HG03457 (cell line): ENCODE measurements around the gene RUFY2.
"Not testable (repeated sequence)": the region's sequence is repeated elsewhere in the genome, so short reads cannot be mapped to it uniquely, and the experiment has no call there.

Experiments used
- ATAC-seq: cut with Tn5 transposase; IDR thresholded peaks from one replicate; pipeline ENCODE4 v1.9.1; 2021; ENCODE audit warnings: moderate number of reproducible peaks; ENCODE audit not compliant: unreplicated experiment

RUFY2 gene

DNA sequence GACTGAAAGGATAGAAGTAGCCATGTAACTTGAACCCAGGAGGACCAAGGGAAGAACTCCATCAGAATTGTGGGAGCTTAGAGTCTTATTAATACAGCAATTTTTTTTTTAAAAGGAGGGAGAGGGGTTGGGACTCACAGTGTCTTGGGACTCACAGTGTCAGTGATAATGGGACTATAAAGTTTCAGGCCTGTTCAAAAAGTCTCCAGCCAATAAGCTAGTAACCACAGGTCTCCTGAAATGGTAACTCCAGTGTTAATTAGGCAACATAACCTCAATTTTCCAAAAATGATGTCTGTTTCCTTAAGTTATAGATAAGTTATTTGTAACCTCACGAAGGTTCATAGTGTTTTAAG, 77.6 kb downstream of the RUFY2 start:
- no peak for ATAC-seq

DNA sequence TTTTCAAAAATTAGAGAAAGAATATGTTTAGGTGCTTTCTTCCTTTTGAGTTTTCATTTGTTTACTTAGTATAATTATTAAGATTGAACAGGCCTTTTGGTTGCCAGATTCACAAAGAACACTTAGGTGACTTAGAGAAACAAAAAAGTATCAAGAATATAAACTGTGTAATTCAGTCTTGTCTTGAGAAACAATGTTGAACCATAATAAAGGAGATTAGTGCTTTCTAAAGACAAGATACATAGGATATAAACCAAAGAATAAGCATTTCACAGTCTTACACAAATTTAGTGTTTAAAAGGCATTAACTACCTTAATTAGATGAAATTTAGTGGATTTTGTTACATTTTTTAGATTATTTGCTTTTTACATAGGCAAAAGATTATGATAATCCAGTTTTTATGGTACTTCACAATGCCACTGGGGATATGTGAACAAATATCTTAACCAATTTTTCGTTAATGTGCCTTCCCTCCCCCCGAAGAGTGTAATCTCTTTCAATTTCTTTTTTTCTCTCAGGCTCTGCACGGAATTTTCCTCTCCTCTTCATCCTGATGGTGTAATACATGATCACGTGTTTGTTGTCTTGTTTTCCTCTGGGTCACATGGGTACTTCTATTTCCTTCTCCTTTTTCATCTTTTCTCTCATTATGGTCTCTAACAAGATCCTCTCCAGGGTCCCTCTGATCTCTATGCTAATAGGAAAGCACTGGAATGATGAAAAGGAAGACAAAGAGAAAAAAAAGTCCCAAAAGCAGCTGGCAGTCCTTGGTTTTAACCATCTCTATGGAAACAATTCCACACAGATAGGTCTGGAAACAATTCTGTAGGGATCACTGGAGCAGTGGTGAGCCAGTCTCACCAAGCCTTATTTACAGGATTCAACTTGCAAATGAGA, 78.9 kb downstream of the RUFY2 start:
- no peak for ATAC-seq

- ATAC-seq: not testable (repeated sequence)
Observed at GRCh38 chr10:68324396-68324795, 82.7 kb downstream of the RUFY2 start.

DNA sequence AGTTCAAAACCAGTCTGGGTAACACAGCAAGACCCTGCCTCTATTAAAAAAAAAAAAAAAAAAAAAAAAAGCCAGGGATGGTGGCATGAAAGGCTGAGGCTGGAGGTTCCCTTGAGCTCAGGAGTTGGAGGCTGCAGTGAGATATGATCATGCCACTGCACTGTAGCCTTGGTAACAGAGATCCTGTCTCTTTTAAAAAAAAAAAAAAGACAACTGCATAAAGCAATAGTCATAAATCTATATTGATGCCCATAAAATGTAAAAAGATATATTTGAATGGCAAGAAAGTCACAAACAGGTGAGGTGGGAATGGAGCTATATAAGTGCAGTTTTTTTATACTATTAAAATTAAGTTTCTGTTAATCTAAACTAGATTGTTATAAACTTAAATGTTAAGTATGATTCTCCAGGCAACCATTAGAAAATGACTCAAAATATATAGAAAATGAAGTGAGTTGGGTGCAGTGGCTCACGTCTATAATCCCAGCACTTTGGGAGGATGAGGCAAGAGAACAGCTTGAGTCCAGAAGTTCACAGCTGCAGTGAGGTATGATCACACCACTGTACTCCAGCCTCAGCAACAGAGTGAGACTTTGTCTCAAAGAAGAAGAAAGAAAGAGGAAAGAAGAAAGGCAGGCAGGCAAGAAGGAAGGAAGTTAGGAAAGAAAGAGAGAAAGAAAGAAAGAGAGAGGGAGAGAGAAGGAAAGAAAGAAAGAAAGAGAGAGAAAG, 88.6 kb downstream of the RUFY2 start:
- no peak for ATAC-seq

DNA sequence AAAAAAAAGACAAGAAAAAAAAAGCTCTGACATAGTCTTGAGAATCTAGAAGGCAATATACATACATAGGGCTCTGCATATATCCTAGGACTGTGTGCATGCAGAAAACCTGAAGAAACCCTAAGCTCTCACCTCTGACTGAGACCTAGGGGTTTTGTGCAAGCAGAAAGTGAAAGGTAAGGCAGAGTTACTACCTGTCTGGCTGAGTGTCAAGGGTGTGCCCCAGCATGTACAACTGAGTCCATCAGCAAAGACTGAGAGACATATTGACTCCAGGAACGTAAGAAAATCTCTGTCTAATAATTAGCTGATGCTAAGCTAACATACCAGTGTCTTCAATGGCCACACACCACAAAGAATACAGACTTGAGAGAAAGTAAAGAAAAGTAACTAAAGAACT, 91.5 kb downstream of the RUFY2 start:
- ATAC-seq: no peak

- ATAC-seq: not testable (repeated sequence)
Observed at GRCh38 chr10:68314930-68315329, 92.1 kb downstream of the RUFY2 start.

- no peak for ATAC-seq
Observed at GRCh38 chr10:68310531-68310930, 96.5 kb downstream of the RUFY2 start.

- no peak for ATAC-seq
Observed at GRCh38 chr10:68305854-68306253, 101.2 kb downstream of the RUFY2 start.

GRCh38 chr10:68303849-68304412, 103.1 kb downstream of the RUFY2 start:
- ATAC-seq: no peak

GRCh38 chr10:68302871-68303270, 104.2 kb downstream of the RUFY2 start:
- no peak for ATAC-seq

DNA sequence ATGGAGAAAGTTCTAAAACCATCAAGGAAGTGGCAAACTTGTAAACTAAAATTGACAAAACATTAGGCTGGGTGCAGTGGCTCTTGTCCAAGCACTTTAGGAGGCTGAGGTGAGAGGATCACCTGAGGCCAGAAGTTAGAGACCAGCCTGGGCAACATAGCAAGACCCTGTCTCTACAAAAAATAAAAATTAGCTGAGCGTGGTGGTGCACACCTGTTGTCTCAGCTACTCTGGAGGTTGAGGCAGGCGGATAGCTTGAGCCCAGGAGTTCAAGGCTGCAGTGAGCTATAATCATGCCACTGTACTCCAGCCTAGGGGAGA, 104.6 kb downstream of the RUFY2 start:
- no peak for ATAC-seq

GRCh38 chr10:68301790-68302502, 105.1 kb downstream of the RUFY2 start:
- peak; percentile 53 for ATAC-seq

GRCh38 chr10:68301301-68301700, 105.8 kb downstream of the RUFY2 start:
- no peak for ATAC-seq

DNA sequence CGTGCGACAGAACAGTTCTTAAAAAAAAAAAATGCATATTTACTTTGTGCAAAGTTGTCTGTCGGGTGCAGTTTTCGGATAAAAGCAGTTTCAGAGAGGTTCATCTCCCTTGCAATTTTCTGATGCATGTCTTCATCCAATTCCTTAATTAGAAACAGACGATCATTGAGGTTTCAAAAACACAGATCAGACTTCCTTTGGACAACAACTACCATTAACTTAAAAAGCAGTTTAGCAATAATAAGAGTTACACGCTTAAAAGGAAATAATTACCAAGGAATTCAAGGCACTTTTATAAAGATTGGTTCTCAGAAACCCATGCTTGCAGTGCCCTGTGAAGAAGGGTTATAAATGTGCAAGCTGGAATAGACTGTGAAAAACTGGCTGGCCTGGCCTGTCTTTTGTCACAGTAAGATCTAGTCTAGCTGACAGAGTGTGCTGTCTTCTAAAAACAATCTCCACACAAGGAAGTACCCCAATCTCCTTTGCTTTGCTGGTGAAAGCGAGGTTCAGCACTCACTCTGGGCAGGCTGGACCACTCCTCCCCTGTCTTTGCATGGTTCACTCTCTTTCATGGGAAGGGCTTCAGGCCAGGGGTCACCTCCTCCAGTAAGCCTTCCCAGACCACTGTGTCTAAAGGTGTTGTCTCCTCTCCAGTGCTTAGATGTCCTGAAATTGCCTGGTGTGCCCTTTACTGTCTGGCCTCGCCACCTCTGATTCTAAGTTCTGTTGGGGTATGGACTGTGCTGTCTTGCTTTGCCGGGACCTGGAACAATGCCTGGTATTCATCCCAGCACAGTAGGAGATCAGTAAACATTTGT, 110.0 kb downstream of the RUFY2 start:
- no peak for ATAC-seq
